Measurements from ENCODE around the gene APOBEC3H. TPM values are rescaled to one million over a fixed set of nuclear protein-coding genes. Genes with fewer than 3 reads are reported as not detected.
"Not testable (repeated sequence)": the region's sequence is repeated elsewhere in the genome, so short reads cannot be mapped to it uniquely, and the experiment has no call there.

Gene APOBEC3H
- not detected in 2 replicates for total RNA-seq

GRCh38 chr22:39097098-39098020 lies at the start of gene APOBEC3H:
Gene APOBEC3H, plus strand, starts transcription at chr22:39097244. Its CDS starts 3,035 bp downstream, at chr22:39100279.
- no peak within 1 kb of the TSS for H3K4me3 ChIP-seq (ENCODE audit: low read depth, low read length)
- DNase-seq (ENCODE audit: low read depth) = peak; percentile 21
- TF ChIP-seq CTCF (IDR thresholded peaks at IDR 0.05; ENCODE audit: insufficient read depth, low read depth, low read length) = no peak

- not testable (repeated sequence) for DNase-seq (ENCODE audit: low read depth); H3K4me3 ChIP-seq (ENCODE audit: low read depth, low read length)
Observed at GRCh38 chr22:39049486-39049885, 47.6 kb upstream of the APOBEC3H start.

- not testable (repeated sequence) for H3K4me3 ChIP-seq (ENCODE audit: low read depth, low read length); DNase-seq (ENCODE audit: low read depth)
Observed at GRCh38 chr22:39051844-39052495, 45.1 kb upstream of the APOBEC3H start.

GRCh38 chr22:39055658-39056057 lies 41.4 kb upstream of the APOBEC3H start:
- TF ChIP-seq CTCF (IDR thresholded peaks at IDR 0.05; ENCODE audit: insufficient read depth, low read depth, low read length) = no peak
- no peak overlapping the region for H3K4me3 ChIP-seq (ENCODE audit: low read depth, low read length)
- DNase-seq (ENCODE audit: low read depth) = no peak

- not testable (repeated sequence) for DNase-seq (ENCODE audit: low read depth); H3K4me3 ChIP-seq (ENCODE audit: low read depth, low read length)
Observed at GRCh38 chr22:39061290-39061689, 35.8 kb upstream of the APOBEC3H start.

GRCh38 chr22:39061951-39062350 lies 35.1 kb upstream of the APOBEC3H start:
- not testable (repeated sequence) for DNase-seq (ENCODE audit: low read depth); H3K4me3 ChIP-seq (ENCODE audit: low read depth, low read length)

- not testable (repeated sequence) for DNase-seq (ENCODE audit: low read depth); H3K4me3 ChIP-seq (ENCODE audit: low read depth, low read length)
Observed at GRCh38 chr22:39063904-39064303, 33.1 kb upstream of the APOBEC3H start.

GRCh38 chr22:39066442-39067276 lies 30.4 kb upstream of the APOBEC3H start:
- H3K4me3 ChIP-seq (ENCODE audit: low read depth, low read length); DNase-seq (ENCODE audit: low read depth): not testable (repeated sequence)

- TF ChIP-seq CTCF (IDR thresholded peaks at IDR 0.05; ENCODE audit: insufficient read depth, low read depth, low read length) = no peak
- no peak overlapping the region for H3K4me3 ChIP-seq (ENCODE audit: low read depth, low read length)
- DNase-seq (ENCODE audit: low read depth) = no peak
Observed at GRCh38 chr22:39068033-39068785, 28.8 kb upstream of the APOBEC3H start.
